Upper lobe of left lung (tissue), 6 donors: ENCODE results near the gene STAT4. TPM values are rescaled to one million over a fixed set of nuclear protein-coding genes. Genes with fewer than 3 reads are reported as not detected.

ENCODE experiments used
- ATAC-seq, 2 donors: fragments of 200-7000 bp; cut with Tn5 transposase; one replicate each; pipeline ENCODE4 v1.9.1; 2022; ENCODE audit warnings: mild to moderate bottlenecking in 2 of 2, moderate library complexity in 2 of 2; ENCODE audit not compliant: low FRiP score in 2 of 2
- DNase-seq, 2 donors: peaks; one replicate each; pipeline ENCODE4 v3.0.0-alpha.2; 2019 to 2020
- H3K27ac ChIP-seq, 4 donors: fragments of 200-600 bp; sonication (generic); one replicate each; pipeline ENCODE4 v1.5.1; 2016 to 2019
- H3K27me3 ChIP-seq, 4 donors: fragments of 200-600 bp; sonication (generic); one replicate each; pipeline ENCODE4 v1.5.1; 2017 to 2019
- H3K36me3 ChIP-seq, 4 donors: fragments of 200-600 bp; sonication (generic); one replicate each; pipeline ENCODE4 v1.5.1; 2016 to 2019
- H3K4me1 ChIP-seq, 4 donors: fragments of 200-600 bp; sonication (generic); one replicate each; pipeline ENCODE4 v1.5.1; 2018 to 2019
- H3K4me3 ChIP-seq, 4 donors: fragments of 200-600 bp; sonication (generic); one replicate each; pipeline ENCODE4 v1.5.1; 2017 to 2019; ENCODE audit warnings: mild to moderate bottlenecking in 2 of 4, moderate library complexity in 1 of 4
- H3K9me3 ChIP-seq, 4 donors: fragments of 200-600 bp; sonication (generic); one replicate each; pipeline ENCODE4 v1.5.1; 2018 to 2019
- EP300 ChIP-seq, 4 donors: sonication (generic); formaldehyde crosslinking; IDR thresholded peaks; one replicate each; pipeline ENCODE4 v1.5.1; 2017; ENCODE audit warnings: antibody characterized with exemption in 4 of 4, control low read depth in 2 of 4
- POLR2A ChIP-seq, 4 donors: fragments of 450-650 bp; IDR thresholded peaks; one replicate each; pipeline ENCODE4 v1.5.1; 2016 to 2017; ENCODE audit warnings: antibody characterized with exemption in 4 of 4, mild to moderate bottlenecking in 2 of 4
- POLR2AphosphoS5 ChIP-seq, 2 donors: sonication (generic); formaldehyde crosslinking; IDR thresholded peaks; one replicate each; pipeline ENCODE4 v1.5.1; 2017; ENCODE audit warnings: antibody characterized with exemption in 2 of 2
- WGBS, 2 donors: methylation state at CpG; one replicate each; pipeline ENCODE4 v1.1.5; 2017 to 2018; 5-methylcytosine and 5-hydroxymethylcytosine counted together
- total RNA-seq, 6 donors: library from RNA; depleted of rRNA in 4 of 6; stranded (reverse); fragments of >200 nt in 4 of 6; gene quantifications; one replicate each; pipeline versions ENCODE4 v1.1.0 to v1.2.1, GENCODE V29; 2016 to 2021
- TF ChIP-seq, protein P1 (sequence below), 6 experiments: fragments of 450-650 bp in 4 of 6; fragments of 200-600 bp in 2 of 6; sonication (generic) in 2 of 6; IDR thresholded peaks; one replicate each; pipeline ENCODE4 v1.5.1; 2016 to 2019; ENCODE audit warnings: antibody characterized with exemption in 6 of 6
- donor health status: DM: no; HTN: no; CAD: no; lungs with moderate emphysema.
- donor health status: DM: no; HTN: yes; CAD: no; lungs with severe emphysema.

Gene STAT4
- total RNA-seq, 6 donors from 2014 or later: 3.6 to 11.9 (median 6.0) TPM

DNA sequence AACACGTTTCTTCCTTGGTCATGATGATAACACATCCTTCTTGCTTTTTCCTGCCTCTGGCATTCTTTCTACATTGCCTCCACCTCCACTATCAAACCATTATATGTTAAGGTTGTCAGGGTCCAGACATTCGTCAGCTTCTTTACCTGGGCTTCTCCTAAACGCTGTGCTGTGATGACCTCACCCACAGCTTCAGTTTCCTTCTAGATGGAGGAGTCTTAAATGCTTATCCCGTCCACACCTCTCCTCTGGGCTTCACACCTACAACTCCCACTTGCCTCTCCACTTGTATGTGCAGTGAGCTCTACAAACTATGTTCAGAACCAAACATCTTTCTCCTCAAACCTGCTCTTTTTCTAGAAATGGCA, 136.2 kb downstream of the STAT4 start:
- TF ChIP-seq EP300 (IDR thresholded peaks at IDR 0.05): no peak
- TF ChIP-seq, protein P1, sequence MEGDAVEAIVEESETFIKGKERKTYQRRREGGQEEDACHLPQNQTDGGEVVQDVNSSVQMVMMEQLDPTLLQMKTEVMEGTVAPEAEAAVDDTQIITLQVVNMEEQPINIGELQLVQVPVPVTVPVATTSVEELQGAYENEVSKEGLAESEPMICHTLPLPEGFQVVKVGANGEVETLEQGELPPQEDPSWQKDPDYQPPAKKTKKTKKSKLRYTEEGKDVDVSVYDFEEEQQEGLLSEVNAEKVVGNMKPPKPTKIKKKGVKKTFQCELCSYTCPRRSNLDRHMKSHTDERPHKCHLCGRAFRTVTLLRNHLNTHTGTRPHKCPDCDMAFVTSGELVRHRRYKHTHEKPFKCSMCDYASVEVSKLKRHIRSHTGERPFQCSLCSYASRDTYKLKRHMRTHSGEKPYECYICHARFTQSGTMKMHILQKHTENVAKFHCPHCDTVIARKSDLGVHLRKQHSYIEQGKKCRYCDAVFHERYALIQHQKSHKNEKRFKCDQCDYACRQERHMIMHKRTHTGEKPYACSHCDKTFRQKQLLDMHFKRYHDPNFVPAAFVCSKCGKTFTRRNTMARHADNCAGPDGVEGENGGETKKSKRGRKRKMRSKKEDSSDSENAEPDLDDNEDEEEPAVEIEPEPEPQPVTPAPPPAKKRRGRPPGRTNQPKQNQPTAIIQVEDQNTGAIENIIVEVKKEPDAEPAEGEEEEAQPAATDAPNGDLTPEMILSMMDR (IDR thresholded peaks at IDR 0.05): no peak
- ATAC-seq (no peak), DNase-seq (no peak)
- no peaks in the 10 kb centered on the region for H3K9me3 ChIP-seq
- no peaks in the 10 kb centered on the region for H3K27me3 ChIP-seq
- peak overlapping the region; percentile 90 to 97 (median 93) for H3K27ac ChIP-seq
- WGBS, 2 donors: 27 to 37% methylated on average over 4 of the region's 4 CpGs
- H3K4me3 ChIP-seq: peak overlapping the region in 3 of 4 donors; percentile 81 to 88 (median 87)
- H3K36me3 ChIP-seq: peaks cover 0 to 8% (median 0%) of the 10 kb centered on the region in 4 donors
- peaks cover 34 to 43% (median 39%) of the 10 kb centered on the region in 4 donors for H3K4me1 ChIP-seq

DNA sequence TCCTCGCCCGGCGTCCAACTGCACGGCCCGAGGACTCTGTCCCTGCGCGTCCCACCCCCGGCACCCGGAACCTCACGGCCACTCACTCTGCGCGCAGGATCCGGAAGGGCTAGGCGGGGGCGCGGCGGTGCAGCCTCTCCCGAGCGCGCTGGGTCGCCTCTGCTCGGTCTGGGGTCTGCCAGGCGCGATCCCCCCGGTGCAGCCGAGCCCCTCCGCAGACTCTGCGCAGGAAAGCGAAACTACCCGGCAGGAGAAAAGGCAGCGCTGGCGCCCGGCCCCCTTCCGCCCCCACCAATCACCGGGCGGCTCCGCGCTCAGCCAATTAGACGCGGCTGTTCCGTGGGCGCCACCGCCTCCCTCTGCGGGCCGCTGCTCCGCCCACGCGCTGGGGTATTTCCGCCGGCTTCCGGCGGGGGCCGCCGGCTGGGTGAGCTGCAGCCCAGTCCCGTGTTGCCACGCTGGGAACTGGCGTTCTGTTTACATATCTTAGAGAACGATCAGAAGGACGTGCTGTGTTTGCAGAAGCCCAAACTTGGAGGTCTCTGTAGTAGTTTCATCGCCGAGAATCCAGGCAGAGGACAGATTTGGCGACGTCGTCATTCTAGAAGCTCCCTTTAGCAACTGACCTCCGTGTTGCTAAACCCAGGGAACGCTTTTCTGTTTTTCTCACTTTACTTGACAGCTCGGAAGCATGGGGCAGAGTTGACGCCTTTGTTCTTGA, 136.7 kb downstream of the STAT4 start, which contains the start of gene STAT1:
Gene STAT1 (minus strand): TSS at position 240 of the 721 bp plus-strand sequence. CDS start 4,168 bp downstream, outside the sequence.
- 0 to 1% methylated on average over 27 to 54 of the region's 68 CpGs for WGBS, 2 donors

GRCh38 chr2:191013682-191013931, 137.2 kb downstream of the STAT4 start:
- Histone ChIP-seq H3K4me1 (peaks cover 33 to 44% (median 41%) of the 10 kb centered on the region in 4 donors), H3K9me3 (no peaks in the 10 kb centered on the region), H3K36me3 (peaks cover 0 to 18% (median 3%) of the 10 kb centered on the region in 4 donors), H3K27ac (peak overlapping the region; percentile 90 to 97 (median 93)), H3K27me3 (no peaks in the 10 kb centered on the region), H3K4me3 (peak overlapping the region; percentile 68 to 88 (median 84))
- ATAC-seq (no peak), DNase-seq (no peak)
- 0% methylated on average over 13 to 14 of the region's 14 CpGs for WGBS, 2 donors
- TF ChIP-seq, protein P1 (IDR thresholded peaks at IDR 0.05): no peak
- TF ChIP-seq POLR2AphosphoS5 (IDR thresholded peaks at IDR 0.05) (no peak), POLR2A (IDR thresholded peaks at IDR 0.05) (no peak), EP300 (IDR thresholded peaks at IDR 0.05) (no peak)

More for the DNA sequence above, 136.7 kb downstream of the STAT4 start, which contains the start of gene STAT1:
- peaks cover 0 to 13% (median under 1%) of the 10 kb centered on the region in 4 donors for H3K36me3 ChIP-seq
- no peaks in the 10 kb centered on the region for H3K27me3 ChIP-seq
- H3K4me1 ChIP-seq: peaks cover 33 to 43% (median 41%) of the 10 kb centered on the region in 4 donors
- ATAC-seq: peak; percentile 98 to 99
- H3K4me3 ChIP-seq: peak within 1 kb of the TSS; percentile 68 to 88 (median 84)
- H3K27ac ChIP-seq: peak within 1 kb of the TSS; percentile 90 to 97 (median 93)
- TF ChIP-seq EP300 (IDR thresholded peaks at IDR 0.05) (peak in 2 of 4 donors; percentile 86 to 89), POLR2AphosphoS5 (IDR thresholded peaks at IDR 0.05) (peak; percentile 85 to 94), POLR2A (IDR thresholded peaks at IDR 0.05) (peak in 3 of 4 donors; percentile 92 to 98 (median 94))
- TF ChIP-seq, protein P1 (IDR thresholded peaks at IDR 0.05): peak in 4 of 6 experiments; percentile 30 to 62 (median 51)
- DNase-seq: peak; percentile 94 to 99
- H3K9me3 ChIP-seq: no peaks in the 10 kb centered on the region

DNA sequence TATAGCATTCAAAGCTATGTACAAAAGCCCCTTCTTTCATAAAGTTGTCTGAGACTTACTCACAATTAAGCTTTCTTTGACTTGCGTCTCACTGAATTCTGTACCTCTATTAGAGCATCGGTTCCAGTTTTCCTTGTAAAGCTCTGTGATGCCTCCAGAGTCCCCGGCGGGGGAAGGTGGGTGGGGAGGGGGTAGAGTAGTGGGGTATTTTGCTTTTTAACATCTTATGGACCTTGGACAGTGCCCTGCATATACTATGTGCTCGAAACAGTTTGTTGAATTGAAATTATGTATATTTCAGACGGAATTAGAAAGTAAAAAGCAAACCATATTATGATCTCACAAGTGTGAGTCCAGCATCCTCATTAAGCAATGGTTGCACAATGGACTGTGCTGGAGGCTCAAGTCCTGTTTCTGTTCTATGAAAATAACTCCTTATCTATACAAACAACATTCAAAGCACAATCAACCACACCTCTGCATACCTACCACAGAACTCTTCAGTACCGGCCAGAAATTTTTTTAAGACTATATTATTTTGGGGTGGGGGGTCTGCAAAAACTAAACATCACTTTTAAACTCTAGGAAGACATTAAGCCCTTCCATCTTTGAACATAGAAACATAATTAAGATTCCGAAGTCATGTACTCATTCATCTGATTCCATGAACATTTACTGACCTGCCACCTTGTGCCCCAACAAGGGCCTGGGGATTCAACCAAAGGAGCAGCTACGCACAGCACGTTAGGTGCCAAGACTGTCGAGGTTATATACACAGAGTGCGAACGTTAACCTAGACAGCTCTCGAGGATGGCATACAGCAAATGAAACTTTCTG, 137.7 kb downstream of the STAT4 start:
- DNase-seq: peak in 1 of 2 donors; percentile 42
- peak overlapping the region; percentile 90 to 97 (median 93) for H3K27ac ChIP-seq
- H3K4me3 ChIP-seq: peak overlapping the region; percentile 68 to 88 (median 84)
- peaks cover 0 to 23% (median 6%) of the 10 kb centered on the region in 4 donors for H3K36me3 ChIP-seq
- no peaks in the 10 kb centered on the region for H3K9me3 ChIP-seq
- peaks cover 33 to 50% (median 41%) of the 10 kb centered on the region in 4 donors for H3K4me1 ChIP-seq
- H3K27me3 ChIP-seq: no peaks in the 10 kb centered on the region
- TF ChIP-seq POLR2AphosphoS5 (IDR thresholded peaks at IDR 0.05) (no peak), EP300 (IDR thresholded peaks at IDR 0.05) (no peak), POLR2A (IDR thresholded peaks at IDR 0.05) (no peak)
- TF ChIP-seq, protein P1 (IDR thresholded peaks at IDR 0.05): no peak
- 19 to 23% methylated on average over 14 of the region's 14 CpGs for WGBS, 2 donors
- peak; percentile 8 to 30 for ATAC-seq
